Peyer's patch (tissue), 4 donors: Measurements from ENCODE around the gene ZNF674.

ENCODE experiments used
- CTCF ChIP-seq, 6 experiments: fragments of 450-650 bp in 4 of 6; fragments of 200-600 bp in 2 of 6; sonication (generic) in 1 of 6; IDR thresholded peaks; one replicate each; pipeline ENCODE4 v1.5.1; 2017 to 2019; ENCODE audit warnings: antibody characterized with exemption in 6 of 6, mild to moderate bottlenecking in 3 of 6, moderate library complexity in 1 of 6
- POLR2A ChIP-seq, 2 donors: fragments of 450-650 bp; IDR thresholded peaks; one replicate each; pipeline ENCODE4 v1.5.1; 2017; ENCODE audit warnings: antibody characterized with exemption in 2 of 2, mild to moderate bottlenecking in 2 of 2, moderate library complexity in 2 of 2

GRCh38 chrX:46547857-46548256, 2.6 kb upstream of the ZNF674 start:
- TF ChIP-seq CTCF (IDR thresholded peaks at IDR 0.05) (no peak), POLR2A (IDR thresholded peaks at IDR 0.05) (no peak)
